Calu3 (cell line): ENCODE data around the gene STXBP1. TPM values are rescaled to one million over a fixed set of nuclear protein-coding genes. Genes with fewer than 3 reads are reported as not detected.

Experiments used
- BruUV-seq: library from RNA; stranded (reverse); fragments of 400-500 nt; replicated peaks from 2 replicates; lab custom pipeline; 2021; lab: Mats Ljungman, UMichigan
- CTCF ChIA-PET: fragments of 300-600 bp; sonication (Branson Sonifier 250); formaldehyde crosslinking; loops from one replicate; lab custom pipeline; 2022; ENCODE audit warnings: antibody characterized with exemption; lab: Charles Lee
- DNase-seq: peaks from one replicate; pipeline ENCODE4 v3.0.0; 2022
- H3K27ac Mint-ChIP-seq: one replicate; pipeline ENCODE4 v1.8.0; 2022; ENCODE audit warnings: mixed read lengths; ENCODE audit not compliant: unreplicated experiment
- H3K27me3 Mint-ChIP-seq: one replicate; pipeline ENCODE4 v1.8.0; 2022; ENCODE audit warnings: mixed read lengths; ENCODE audit not compliant: unreplicated experiment
- H3K36me3 Mint-ChIP-seq: one replicate; pipeline ENCODE4 v1.8.0; 2022; ENCODE audit warnings: mild to moderate bottlenecking, moderate library complexity, mixed read lengths; ENCODE audit not compliant: insufficient read depth, unreplicated experiment
- H3K4me1 Mint-ChIP-seq: one replicate; pipeline ENCODE4 v1.8.0; 2022; ENCODE audit warnings: mild to moderate bottlenecking, low read depth, mixed read lengths; ENCODE audit not compliant: unreplicated experiment
- H3K4me3 Mint-ChIP-seq: one replicate; pipeline ENCODE4 v1.8.0; 2022; ENCODE audit warnings: mild to moderate bottlenecking, low read depth, moderate library complexity, mixed read lengths; ENCODE audit not compliant: unreplicated experiment
- H3K9me3 Mint-ChIP-seq: one replicate; pipeline ENCODE4 v1.8.0; 2022; ENCODE audit warnings: low read depth, mixed read lengths; ENCODE audit not compliant: unreplicated experiment
- intact Hi-C: fragments of 100-400 bp; cut with micrococcal nuclease; formaldehyde crosslinking; loops from one replicate; pipeline ENCODE4 v1.10.0; 2022; ENCODE audit not compliant: unreplicated experiment
- total RNA-seq: library from RNA; stranded (reverse); gene quantifications from 2 replicates; pipeline ENCODE4 v1.2.3, GENCODE V29; 2022
- TF ChIP-seq, protein P1 (sequence below): fragments of 200-600 bp; IDR thresholded peaks from one replicate; pipeline ENCODE4 v1.8.0; 2022; ENCODE audit warnings: antibody characterized with exemption; ENCODE audit not compliant: unreplicated experiment

Gene STXBP1
- total RNA-seq, 1 experiment from 2014 or later: 5.9 TPM

- BruUV-seq: no TSS peak
- H3K9me3 Mint-ChIP-seq: no peaks in the 10 kb centered on the region
- no peaks in the 10 kb centered on the region for H3K27me3 Mint-ChIP-seq
- TF ChIP-seq, protein P1, sequence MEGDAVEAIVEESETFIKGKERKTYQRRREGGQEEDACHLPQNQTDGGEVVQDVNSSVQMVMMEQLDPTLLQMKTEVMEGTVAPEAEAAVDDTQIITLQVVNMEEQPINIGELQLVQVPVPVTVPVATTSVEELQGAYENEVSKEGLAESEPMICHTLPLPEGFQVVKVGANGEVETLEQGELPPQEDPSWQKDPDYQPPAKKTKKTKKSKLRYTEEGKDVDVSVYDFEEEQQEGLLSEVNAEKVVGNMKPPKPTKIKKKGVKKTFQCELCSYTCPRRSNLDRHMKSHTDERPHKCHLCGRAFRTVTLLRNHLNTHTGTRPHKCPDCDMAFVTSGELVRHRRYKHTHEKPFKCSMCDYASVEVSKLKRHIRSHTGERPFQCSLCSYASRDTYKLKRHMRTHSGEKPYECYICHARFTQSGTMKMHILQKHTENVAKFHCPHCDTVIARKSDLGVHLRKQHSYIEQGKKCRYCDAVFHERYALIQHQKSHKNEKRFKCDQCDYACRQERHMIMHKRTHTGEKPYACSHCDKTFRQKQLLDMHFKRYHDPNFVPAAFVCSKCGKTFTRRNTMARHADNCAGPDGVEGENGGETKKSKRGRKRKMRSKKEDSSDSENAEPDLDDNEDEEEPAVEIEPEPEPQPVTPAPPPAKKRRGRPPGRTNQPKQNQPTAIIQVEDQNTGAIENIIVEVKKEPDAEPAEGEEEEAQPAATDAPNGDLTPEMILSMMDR: no peak
- DNase-seq: no peak
- H3K4me1 Mint-ChIP-seq: no peaks in the 10 kb centered on the region
- H3K4me3 Mint-ChIP-seq: peak overlapping the region; percentile 70
- intact Hi-C loops: no loop called here
- peaks cover 29% of the 10 kb centered on the region for H3K36me3 Mint-ChIP-seq
- no peak overlapping the region for H3K27ac Mint-ChIP-seq
- CTCF ChIA-PET: no interaction called here
Measured at GRCh38 chr9:127707766-127708165, 95.7 kb downstream of the STXBP1 start.

- DNase-seq: no peak
- no peak overlapping the region for H3K27ac Mint-ChIP-seq
- intact Hi-C loops: no loop called here
- H3K9me3 Mint-ChIP-seq: no peaks in the 10 kb centered on the region
- CTCF ChIA-PET: no interaction called here
- H3K36me3 Mint-ChIP-seq: peaks cover 33% of the 10 kb centered on the region
- TF ChIP-seq, protein P1: no peak
- H3K4me1 Mint-ChIP-seq: no peaks in the 10 kb centered on the region
- H3K4me3 Mint-ChIP-seq: no peak overlapping the region
- H3K27me3 Mint-ChIP-seq: no peaks in the 10 kb centered on the region
- BruUV-seq: no TSS peak
Measured at GRCh38 chr9:127708952-127709587, 97.0 kb downstream of the STXBP1 start.

- H3K27ac Mint-ChIP-seq: no peak overlapping the region
- peaks cover 45% of the 10 kb centered on the region for H3K36me3 Mint-ChIP-seq
- no TSS peak for BruUV-seq
- intact Hi-C loops: no loop called here
- no peaks in the 10 kb centered on the region for H3K9me3 Mint-ChIP-seq
- H3K4me1 Mint-ChIP-seq: no peaks in the 10 kb centered on the region
- CTCF ChIA-PET: no interaction called here
- DNase-seq: no peak
- H3K4me3 Mint-ChIP-seq: no peak overlapping the region
- no peaks in the 10 kb centered on the region for H3K27me3 Mint-ChIP-seq
- TF ChIP-seq, protein P1: no peak
Measured at GRCh38 chr9:127710204-127710783, 98.2 kb downstream of the STXBP1 start.

DNA sequence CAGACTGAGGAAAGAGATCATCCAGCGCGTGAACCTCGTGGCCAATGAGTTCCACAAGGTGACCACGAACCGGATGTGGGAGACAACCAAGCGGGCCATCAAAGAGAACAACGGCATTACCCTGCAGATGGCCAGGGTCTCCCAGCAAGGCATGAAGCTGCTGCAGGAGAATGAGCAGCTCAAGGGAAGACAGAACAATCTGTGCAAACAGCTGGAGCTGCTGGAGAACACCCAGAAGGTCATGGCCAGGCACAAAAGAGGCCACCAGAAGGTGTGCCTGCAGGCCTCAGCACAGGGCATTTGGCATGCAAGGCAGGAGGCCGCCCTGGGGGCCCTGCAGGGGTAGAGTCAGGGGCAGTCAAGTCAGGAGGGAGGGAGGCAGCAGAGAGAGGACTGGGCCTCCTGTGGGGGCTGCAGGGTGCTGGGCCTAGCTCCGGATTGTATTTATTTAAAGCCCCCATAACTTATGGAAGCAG is 99.2 kb downstream of the STXBP1 start:
- CTCF ChIA-PET: no interaction called here
- no peaks in the 10 kb centered on the region for H3K4me1 Mint-ChIP-seq
- no peak overlapping the region for H3K4me3 Mint-ChIP-seq
- H3K9me3 Mint-ChIP-seq: no peaks in the 10 kb centered on the region
- H3K36me3 Mint-ChIP-seq: peaks cover 55% of the 10 kb centered on the region
- H3K27ac Mint-ChIP-seq: no peak overlapping the region
- TF ChIP-seq, protein P1: no peak
- intact Hi-C loops: no loop called here
- no TSS peak for BruUV-seq
- no peak for DNase-seq
- H3K27me3 Mint-ChIP-seq: no peaks in the 10 kb centered on the region
